HG03558 (cell line): ENCODE measurements around the gene MAMSTR.

Source experiments
- ATAC-seq: cut with Tn5 transposase; IDR thresholded peaks from one replicate; pipeline ENCODE4 v1.9.1; 2021; ENCODE audit warnings: moderate number of reproducible peaks; ENCODE audit not compliant: unreplicated experiment; ENCODE audit errors: extremely low read depth

MAMSTR gene

GRCh38 chr19:48746738-48747575 is 27.4 kb upstream of the MAMSTR start, which contains the start of gene IZUMO1:
TSS of gene IZUMO1 (minus strand) at chr19:48746909. CDS start at chr19:48745859, 1,050 bp downstream.
- ATAC-seq, result no peak

- ATAC-seq, result no peak
Measured at GRCh38 chr19:48746110-48746509, 26.6 kb upstream of the MAMSTR start.

GRCh38 chr19:48745208-48745995 is 25.9 kb upstream of the MAMSTR start:
- no peak for ATAC-seq

DNA sequence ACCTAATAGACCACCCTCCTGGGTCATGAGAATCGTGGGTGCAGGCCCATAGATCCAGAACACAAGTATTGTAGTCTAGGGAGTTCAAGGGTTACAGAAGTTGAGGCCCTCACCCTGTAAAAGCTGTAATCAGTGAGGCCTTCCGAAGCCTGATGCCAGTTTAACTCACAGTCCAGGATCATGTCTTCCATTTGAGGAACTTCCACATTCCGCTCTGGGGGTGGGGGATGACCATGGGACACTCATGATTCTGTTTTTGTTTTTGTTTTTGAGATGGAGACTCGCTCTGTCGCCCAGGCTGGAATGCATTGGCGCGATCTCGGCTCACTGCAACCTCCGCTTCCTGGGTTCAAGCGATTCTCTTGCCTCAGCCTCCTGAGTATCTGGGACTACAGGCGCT is 22.6 kb upstream of the MAMSTR start:
- ATAC-seq, result no peak

- no peak for ATAC-seq
Measured at GRCh38 chr19:48741129-48741999, 21.8 kb upstream of the MAMSTR start.

GRCh38 chr19:48740164-48740972 is 20.8 kb upstream of the MAMSTR start, which contains the start of gene RASIP1:
TSS of gene RASIP1 (minus strand) at chr19:48740610. CDS start at chr19:48740282, 328 bp downstream.
- no peak for ATAC-seq

DNA sequence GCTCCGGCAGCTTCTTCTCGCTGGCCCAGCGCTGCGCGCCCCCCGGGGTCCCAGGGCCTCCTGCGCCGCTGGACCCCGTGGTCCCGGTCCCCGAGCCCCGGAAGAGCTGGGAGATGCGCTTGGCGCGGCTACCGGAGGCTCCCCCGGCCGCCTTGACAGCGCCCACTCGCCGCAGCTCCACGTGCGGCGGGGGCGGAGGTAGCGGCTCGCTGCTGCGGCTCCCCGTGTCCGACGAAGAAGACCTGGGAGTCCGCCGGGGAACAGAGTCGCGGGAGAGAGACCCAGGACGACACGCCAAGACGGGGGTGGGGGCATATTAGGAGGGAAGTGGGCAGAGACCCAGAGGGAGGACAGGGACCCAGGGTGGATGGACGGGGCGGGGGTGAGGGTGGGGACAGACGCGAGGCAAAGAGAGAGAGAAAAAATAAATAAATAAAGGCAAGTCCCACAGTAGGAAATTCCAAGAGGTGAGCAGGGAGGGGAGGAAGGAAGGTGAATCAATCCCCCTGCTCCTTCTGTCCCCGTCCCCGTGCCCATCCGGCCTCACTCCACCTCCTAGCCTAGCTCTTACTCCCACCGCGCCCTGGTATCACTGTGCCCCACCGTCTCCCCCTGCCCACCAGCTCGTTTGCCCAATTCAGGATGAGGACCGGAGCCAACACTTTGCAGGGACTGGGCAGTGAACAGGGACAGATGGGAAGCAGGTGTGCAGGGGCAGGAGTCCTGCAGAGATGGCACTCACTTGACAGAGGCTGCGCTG is 20.1 kb upstream of the MAMSTR start:
- ATAC-seq, result no peak

GRCh38 chr19:48738557-48739403 is 19.3 kb upstream of the MAMSTR start:
- ATAC-seq, result no peak

- ATAC-seq, result no peak
Measured at GRCh38 chr19:48737360-48737998, 18.0 kb upstream of the MAMSTR start.

- no peak for ATAC-seq
Measured at GRCh38 chr19:48735031-48735615, 15.6 kb upstream of the MAMSTR start.

DNA sequence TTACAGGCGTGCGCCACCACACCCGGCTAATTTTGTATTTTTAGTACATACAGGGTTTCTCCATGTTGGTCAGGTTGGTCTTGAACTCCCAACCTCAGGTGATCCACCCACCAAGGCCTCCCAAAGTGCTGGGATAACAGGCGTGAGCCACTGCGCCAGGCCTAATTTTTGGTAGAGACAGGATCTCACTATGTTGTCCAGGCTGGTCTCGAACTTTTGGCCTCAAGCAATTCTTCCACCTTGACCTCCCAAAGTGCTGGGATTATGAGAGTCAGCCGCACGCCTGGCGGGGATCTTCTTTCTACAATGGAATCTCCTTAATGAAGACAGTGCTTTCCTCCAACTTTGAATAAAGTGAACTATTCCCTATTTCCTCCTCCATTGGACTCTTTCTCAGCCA is 15.1 kb upstream of the MAMSTR start:
- no peak for ATAC-seq

DNA sequence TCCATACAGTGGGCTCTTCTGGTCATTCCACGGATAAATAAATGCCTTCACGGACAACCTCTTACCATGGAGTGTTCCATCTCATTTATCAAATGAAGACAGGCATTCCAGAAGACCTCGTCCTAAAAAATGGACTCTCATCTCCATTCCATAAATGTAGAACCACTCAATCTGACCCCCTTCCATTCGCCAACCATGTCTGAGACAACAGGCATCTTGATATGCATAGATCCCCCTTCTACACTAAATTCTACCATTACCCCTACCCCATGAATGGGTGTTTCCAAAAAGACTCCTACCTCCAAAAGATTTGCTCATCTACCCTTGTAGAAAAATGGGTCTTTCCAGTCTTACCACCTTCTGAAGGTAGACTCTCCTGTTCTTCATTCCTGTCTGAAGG is 11.9 kb upstream of the MAMSTR start:
- ATAC-seq, result no peak

DNA sequence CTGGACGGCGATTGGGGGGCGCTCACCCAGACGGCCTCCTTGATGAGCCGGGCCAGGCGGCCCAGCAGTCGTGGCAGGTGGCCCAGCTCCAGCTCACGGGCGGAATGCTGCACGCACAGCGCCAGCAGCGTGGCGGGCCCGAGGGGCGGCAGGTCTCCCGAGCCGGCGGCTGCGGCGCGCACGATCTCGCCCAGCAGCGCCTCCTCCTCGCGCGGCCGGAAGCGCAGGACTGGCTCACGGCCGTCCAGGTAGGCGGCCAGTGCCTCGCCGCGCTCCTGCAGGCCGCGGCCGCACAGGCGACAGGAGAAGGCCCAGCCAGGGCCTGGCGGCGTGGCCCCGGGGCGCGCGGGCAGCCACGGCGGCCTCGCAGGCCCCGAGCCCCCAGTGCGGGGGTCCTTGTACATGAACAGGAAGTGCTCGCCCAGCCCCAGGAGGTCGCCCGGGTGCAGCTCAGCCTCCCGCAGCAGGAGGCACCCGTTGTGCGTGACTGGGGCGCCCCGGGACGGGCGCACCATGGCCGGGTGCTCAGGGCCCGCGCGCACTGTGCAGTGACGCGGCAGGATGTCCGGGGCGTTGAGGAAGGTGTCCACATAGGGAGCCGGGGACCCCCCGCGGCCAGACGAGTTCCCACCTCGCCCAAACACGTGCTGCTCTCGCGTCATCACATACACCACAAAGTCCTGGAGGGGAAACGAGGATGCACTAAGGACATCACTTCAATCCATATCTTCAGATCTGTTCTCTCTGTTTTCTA is 9.6 kb upstream of the MAMSTR start:
- ATAC-seq, result no peak

DNA sequence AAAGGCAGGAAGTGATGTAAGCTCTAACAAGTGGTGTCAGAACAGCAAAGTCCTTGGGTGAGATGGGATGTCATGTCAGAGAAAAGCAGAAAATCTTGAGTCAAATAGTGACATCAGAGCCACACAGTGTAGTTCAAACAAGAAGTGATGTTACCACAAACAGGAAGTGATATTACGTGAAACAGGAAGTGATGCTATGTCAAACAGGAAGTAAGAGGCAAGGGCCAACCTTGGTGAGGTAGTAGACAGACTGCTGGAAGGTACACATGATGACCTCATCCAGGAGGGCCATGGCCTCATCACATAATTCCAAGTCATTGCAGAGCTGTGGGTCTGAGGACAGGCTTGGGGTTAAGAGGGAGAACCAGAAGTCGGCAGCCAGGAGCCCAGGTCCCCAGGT is 7.0 kb upstream of the MAMSTR start:
- no peak for ATAC-seq

- no peak for ATAC-seq
Measured at GRCh38 chr19:48724796-48725753, 5.5 kb upstream of the MAMSTR start.
